Epithelial cell of esophagus (primary cell): ENCODE results near the gene NKX2-3.

ENCODE experiments used
- DNase-seq: peaks from one replicate; pipeline ENCODE4 v3.0.0; 2010; ENCODE audit warnings: low read depth
- H3K4me3 ChIP-seq: 2 replicates; pipeline ENCODE4 v1.5.1; 2011; ENCODE audit warnings: mild to moderate bottlenecking, low read length, control low read depth
- TF ChIP-seq, protein P1 (sequence below): IDR thresholded peaks from 2 replicates; pipeline ENCODE4 v1.5.1; 2011; ENCODE audit warnings: low read depth, mild to moderate bottlenecking, low read length, control low read depth, inconsistent platforms; ENCODE audit not compliant: insufficient read depth; ENCODE audit errors: missing control alignments

The NKX2-3 gene

DNA sequence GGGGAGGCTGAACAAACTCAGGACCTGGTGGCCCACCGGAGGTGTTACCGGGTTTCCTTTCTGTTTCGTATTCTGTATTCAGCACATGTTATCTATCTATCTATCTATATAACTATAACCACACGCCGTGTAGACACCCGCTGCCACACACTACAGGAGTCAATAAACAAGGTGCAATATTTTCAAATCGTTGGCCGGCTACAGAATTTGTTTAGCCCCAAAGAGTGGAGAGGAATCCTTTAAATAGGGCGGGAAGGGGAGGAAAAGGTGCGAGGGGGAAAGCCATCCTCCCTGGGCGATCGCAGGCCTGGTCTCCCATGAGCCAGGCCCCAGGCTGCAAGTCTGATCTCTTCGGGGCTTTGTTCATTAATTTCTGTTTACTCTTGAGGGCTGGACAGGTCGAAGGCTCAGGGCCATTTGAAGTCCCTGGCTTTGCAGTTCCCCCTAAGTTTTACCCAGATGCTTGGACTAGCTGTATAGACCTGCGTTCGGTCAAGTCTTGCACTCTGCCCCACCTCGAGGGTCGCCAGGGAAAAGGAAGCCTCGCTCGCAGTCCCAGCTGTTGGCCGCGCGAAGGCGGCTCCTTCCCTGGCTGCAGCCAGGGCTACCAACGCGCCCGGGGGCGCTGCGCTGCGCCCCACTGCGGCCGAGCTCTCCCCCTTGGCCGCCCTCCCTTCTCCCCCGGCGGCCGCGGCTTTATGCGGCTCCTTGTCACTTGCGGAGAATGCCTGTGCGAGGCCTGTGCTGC is 3.8 kb downstream of the NKX2-3 start:
- no peak for DNase-seq
- H3K4me3 ChIP-seq, result no peak overlapping the region
- TF ChIP-seq, protein P1, sequence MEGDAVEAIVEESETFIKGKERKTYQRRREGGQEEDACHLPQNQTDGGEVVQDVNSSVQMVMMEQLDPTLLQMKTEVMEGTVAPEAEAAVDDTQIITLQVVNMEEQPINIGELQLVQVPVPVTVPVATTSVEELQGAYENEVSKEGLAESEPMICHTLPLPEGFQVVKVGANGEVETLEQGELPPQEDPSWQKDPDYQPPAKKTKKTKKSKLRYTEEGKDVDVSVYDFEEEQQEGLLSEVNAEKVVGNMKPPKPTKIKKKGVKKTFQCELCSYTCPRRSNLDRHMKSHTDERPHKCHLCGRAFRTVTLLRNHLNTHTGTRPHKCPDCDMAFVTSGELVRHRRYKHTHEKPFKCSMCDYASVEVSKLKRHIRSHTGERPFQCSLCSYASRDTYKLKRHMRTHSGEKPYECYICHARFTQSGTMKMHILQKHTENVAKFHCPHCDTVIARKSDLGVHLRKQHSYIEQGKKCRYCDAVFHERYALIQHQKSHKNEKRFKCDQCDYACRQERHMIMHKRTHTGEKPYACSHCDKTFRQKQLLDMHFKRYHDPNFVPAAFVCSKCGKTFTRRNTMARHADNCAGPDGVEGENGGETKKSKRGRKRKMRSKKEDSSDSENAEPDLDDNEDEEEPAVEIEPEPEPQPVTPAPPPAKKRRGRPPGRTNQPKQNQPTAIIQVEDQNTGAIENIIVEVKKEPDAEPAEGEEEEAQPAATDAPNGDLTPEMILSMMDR, result no peak

- no peak overlapping the region for H3K4me3 ChIP-seq
- TF ChIP-seq, protein P1, result no peak
These were observed 4.6 kb downstream of the NKX2-3 start for GRCh38 chr10:99537086-99537988.

GRCh38 chr10:99537989-99538917 is 5.5 kb downstream of the NKX2-3 start:
- DNase-seq, result no peak
- no peak overlapping the region for H3K4me3 ChIP-seq
- TF ChIP-seq, protein P1, result no peak

More at GRCh38 chr10:99537086-99537988, 4.6 kb downstream of the NKX2-3 start:
- DNase-seq, result no peak

GRCh38 chr10:99539120-99539519 is 6.4 kb downstream of the NKX2-3 start:
- DNase-seq, result no peak
- TF ChIP-seq, protein P1, result no peak
- H3K4me3 ChIP-seq, result no peak overlapping the region

GRCh38 chr10:99539820-99540219 is 7.1 kb downstream of the NKX2-3 start:
- no peak overlapping the region for H3K4me3 ChIP-seq
- TF ChIP-seq, protein P1, result no peak
- no peak for DNase-seq

DNA sequence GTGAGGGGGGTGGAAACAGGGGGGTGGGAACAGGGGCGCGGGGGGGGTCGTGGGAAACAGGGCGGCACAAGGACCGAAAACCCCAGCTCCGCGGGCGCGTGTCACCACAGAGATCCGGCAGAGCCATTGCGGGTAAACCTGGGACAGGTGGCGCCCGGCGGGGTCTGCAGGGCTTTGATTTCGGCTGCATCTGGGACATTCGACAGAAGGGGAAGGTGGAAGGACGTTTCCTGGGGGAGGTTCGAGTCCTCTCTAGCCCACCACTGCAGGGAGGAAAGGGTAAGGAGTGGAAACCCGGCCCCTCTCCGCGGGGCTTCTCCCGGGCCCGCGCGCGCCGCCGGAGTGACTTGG is 7.5 kb downstream of the NKX2-3 start:
- no peak overlapping the region for H3K4me3 ChIP-seq
- TF ChIP-seq, protein P1, result no peak
- DNase-seq, result no peak
